Measurements from ENCODE around the gene DLEC1.
"Not testable (repeated sequence)": the region's sequence is repeated elsewhere in the genome, so short reads cannot be mapped to it uniquely, and the experiment has no call there.

Gene DLEC1

GRCh38 chr3:38019658-38020341, 19.2 kb upstream of the DLEC1 start:
- DNase-seq (ENCODE audit: low read depth) = no peak

DNA sequence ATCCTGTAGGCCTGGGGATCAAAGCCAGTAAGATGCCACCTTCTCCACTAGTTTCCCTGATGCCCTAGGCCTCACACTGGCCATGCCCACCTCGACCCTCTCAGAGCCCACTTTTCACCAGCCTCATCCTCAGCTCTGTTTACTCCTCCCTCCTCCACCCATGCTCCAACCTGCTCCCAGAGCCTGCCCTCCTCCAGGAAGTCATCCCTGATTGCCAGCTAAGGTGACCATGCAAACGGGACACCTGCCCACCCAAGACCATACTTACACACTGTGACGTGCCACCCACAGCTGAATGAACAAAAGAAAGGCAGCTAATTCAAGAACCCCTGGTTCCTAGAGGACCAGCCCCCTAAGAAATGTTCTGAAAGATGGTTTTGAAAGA, 18.7 kb upstream of the DLEC1 start:
- no peak for DNase-seq (ENCODE audit: low read depth)

DNA sequence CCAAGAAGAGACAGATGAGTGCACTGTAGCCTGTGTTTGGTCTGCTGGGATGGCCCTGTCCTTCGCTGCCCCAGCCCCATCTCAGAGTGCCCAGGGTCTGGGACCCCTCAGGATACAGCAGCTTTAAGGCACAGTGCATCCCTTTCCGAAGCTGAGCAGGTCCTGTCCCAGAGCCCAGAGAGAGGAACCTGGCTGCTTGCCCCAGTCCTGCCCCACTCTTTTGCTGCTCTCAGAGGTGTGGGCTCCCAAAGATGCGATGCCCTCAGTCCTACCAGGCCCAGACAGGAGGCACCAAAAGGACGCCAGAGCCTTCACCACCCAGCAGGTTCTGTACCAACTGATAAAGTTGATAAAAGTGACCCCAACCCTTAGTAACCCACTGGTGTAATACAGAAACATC, 17.8 kb upstream of the DLEC1 start:
- no peak for DNase-seq (ENCODE audit: low read depth)

- no peak for DNase-seq (ENCODE audit: low read depth)
These were observed 16.7 kb upstream of the DLEC1 start for GRCh38 chr3:38022301-38022700.

DNA sequence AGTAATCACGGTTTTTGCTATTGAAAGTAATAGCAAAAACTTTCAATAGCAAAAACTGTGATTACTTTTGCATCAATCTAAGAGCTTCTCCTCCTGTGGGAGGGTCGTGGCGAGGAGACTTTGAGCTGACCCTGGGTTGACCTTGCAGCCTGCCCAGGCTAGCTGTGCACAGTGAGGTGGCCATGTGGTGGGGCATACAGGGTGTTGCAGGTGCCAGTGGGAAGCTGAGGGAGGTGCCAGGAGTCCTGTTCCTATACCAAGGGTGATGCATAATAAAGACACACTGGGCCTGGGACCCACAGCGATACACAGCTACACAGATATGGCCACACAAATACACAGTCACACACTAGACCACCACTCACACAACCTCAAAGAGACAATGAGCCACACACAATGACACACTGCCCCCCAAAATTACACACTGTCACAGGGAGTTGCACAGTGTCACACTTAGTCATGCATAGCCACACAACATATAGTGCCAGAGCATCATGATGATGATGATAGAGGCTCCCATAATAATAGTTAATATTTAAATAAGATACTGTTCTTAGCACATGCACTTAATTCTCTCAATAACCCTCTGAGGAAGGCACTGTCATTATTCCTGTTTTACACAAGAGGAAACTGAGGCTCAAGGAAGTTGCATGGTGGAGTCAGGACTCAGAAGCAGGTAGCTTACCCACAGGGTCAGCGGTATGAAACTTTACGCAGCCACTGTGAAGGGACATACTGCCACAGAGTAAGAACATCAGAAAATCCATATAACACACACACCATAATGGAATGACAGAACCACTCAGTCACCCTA, 15.9 kb upstream of the DLEC1 start:
- no peak for DNase-seq (ENCODE audit: low read depth)

DNA sequence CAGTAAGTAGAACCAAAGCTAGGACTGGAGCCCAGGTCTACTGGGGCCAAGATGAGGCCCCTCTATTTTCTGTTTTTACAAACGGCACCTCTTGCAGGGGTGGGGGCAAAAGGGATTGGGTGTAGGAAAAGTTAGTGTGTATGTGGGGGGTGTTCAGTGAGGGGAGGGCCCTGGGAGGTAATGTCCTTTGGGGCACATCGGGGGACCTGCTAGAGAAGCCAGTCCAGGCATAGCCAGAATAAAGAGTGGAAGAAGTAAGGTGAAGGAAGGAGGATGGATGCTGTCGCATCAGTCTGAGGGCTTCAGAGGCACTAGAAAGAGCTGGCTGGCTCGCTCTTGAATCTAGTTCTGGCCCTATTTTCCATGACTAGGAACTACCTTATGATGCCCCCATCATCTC, 12.2 kb upstream of the DLEC1 start:
- no peak for DNase-seq (ENCODE audit: low read depth)

DNA sequence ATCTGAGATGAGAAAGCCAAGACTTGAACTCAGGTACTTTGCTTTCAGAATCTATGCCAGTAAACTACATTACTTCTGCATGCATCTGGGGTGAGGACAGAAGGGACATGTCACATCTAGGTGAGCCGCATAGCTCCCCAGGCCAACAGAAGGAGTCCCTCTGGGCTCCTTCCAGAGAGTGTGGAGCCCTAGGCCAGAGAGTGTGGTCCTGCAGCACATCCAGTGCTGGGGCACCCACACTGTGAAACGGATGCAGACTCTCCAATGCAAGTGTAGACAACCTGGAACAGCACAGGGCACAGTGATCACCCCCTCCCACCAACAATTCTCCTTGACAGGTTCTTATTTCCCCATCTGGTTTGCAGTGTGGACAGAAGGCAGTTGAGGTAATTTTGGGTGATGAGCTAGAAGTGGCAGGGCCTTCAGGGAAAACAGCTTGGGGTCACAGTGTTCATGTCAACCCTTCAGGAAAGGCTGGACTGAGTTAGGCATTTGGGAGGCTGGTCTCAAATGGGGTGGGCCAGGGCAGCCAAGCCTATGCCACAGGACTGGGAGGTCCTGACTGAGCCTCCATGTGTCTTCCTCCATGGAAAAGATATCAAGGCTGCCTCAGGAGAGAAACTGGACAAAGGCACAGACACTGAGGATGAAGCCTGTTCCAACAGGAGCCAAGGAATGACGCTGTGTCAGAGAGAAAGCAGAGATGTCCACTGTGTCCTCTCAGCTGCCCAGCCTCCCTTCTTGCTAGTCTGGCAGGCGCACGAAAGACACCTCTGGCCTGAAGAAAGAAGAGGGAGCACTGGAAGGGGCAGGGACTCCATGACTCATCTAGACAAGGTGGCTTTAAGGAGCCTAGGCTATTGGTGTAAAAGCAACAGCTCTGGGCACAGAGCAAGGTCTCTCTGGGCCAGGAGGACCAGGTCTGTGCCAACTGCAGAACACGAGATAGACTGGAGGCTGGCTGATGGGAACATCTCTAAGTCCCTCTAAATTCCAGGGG, 11.2 kb upstream of the DLEC1 start:
- no peak for DNase-seq (ENCODE audit: low read depth)

DNA sequence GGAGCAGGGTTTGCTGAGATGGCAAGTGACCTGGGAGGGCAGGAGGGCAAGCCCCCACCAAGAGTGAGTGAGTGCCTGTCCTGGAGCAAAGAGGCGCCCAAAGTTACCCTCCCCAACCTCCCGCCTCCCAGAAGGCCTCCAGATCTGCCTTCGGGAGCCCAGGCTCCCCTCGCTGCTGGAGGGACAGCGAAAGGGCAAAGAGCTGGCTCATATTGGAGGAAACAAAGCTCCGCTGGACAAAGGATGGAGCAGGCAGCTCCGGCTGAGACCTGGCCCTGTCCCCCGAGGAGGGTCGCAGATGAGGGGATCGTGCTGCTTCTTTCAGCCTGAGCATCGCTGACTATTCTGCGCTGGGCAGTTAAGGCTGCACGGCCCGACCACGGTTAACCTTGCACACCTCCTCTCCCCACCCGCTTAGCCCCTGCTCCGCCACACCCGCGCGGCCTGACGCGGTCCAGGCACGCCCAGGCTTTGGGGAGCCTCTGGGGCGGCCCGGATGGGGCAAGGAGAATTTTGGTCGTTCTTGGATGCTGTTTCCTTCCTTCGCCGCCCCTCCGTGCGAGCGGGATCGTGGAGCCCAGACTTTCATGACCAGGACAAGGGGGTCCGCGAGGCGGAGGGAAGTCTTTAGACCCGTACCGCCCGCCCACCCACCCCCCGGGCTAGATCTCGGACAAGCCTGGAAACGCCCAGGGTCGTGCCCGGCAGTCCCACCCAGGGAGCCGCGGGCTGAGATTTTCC, 10.2 kb upstream of the DLEC1 start:
- DNase-seq (ENCODE audit: low read depth) = no peak

DNA sequence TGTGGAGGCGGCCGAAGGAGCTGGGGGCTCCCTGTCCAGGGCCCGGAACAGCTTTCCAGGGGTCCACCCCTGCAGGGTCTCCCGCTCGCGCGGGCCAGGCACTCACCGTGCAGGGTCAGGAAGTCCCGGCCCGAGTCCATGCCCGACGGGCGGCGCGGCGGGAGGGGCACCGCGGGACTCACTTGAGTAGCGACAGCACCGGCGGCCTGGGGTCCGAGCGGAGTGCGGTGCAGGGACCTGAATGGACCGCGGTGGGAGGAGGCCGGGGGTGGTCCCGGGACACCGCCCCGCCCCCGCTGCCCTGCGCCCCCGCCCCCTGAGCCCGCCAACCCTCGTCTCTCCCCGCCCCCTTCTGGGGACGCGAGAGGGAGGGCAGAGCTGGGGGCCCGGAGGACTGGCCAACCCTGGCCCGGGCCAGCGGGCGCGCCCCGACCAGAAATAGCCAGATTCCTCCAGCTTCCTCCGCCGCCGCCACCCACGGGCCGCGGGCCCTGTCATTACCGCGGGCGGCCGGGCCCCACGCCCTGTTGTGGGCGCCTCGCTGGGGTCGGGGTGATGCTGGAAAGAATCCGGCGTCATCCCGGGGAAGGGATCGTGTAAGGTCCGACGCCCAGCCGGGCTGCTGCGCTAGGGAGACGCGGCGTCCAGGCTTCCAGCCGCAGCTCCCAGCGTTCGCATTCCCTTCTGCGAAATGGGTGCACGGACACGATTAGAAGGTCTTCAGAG, 9.4 kb upstream of the DLEC1 start, which contains the start of gene PLCD1:
Gene PLCD1 (minus strand): TSS at position 243 of the 726 bp plus-strand sequence. CDS start 103 bp downstream, at position 140.
- DNase-seq (ENCODE audit: low read depth) = no peak

DNA sequence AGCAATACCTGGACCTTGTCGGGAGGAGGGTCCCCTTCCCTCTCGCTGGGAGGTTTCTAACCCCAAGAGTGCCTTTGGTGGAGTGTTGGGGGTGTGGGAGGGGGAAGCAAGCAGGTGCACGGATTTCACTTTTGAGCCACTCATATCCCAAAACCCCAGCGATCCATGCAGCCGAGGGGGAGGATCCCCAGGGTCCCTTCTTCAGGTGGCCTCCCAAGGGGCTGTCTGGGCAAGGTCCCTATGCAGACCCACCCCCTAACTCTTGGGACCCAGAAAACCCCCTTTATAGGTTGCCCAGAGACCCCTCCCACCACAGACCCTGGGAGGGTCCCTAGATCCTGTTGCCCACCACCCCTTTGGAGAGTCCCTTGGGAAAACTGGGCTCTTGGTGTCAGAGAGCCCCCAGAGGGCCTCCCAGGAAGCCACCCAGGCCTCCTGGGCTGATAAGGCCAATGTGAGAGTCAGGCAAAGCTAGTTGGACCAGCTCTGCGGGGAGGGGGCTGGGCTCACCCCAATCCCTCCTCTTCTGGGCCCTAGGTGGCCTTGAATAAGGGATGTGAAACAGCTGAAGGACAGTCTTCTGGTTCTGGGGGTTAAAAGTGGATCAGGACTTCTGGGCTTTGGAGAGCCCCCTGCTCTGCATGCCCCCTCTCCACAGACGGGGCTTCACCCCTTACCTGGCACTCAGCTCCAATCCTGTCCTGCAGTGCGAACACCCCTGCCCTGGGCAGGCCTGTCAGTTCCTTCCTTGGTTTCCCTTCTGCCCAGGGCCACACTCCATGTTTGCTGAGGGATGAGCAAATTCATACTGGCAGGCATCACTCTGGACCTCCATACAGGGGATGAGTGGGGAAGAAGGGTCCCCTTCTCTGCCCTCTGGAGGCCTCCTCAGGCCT, 8.6 kb upstream of the DLEC1 start:
- DNase-seq (ENCODE audit: low read depth) = no peak

DNA sequence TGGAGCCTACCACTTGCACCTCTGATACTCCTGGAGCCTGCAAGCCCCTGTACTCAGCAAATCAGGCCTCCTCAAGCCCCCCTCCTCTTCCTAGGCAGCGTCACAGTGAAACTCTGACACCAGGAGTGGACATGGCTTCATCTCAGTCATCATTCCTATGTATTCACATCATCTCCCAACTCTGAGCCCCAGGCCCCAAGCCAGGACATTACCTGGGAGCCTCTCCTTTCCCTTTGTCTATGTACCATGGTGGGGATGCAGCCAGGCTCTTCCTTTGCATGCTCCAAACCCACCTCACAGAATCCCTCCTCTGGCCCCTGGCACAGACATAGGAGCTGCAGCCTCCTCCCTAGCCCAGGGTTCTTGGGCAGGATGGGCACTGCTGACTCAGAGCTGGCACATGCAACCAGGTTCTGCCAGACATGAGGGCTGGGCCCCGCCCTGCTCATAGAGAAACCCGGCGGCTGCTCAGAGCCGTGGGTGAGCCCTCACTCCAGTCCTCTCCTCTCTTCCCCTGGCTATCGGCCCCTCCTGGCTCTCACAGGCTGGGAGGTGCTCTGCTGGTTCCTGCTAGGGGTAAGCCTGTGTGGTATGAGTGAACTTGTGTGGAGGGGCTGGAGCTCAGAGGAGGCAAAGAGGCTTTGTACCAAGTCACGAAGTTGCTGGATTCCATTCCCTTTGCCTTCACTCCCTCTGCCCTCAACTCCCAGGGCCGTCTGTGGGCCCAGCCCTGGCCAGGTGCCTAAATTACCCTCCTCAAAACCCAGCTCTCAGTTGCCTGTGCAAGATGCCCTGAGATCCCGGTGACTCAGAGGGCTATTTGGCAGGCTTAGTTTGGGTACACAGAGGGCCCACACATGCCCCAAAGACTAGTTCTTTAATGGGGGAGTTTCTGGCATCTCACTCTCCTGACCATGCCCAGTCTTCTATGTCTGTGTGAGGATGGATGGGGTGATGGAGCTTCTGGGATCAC, 7.7 kb upstream of the DLEC1 start:
- no peak for DNase-seq (ENCODE audit: low read depth)

- no peak for DNase-seq (ENCODE audit: low read depth)
These were observed 6.6 kb upstream of the DLEC1 start for GRCh38 chr3:38032328-38032865.

- not testable (repeated sequence) for DNase-seq (ENCODE audit: low read depth)
These were observed 5.4 kb upstream of the DLEC1 start for GRCh38 chr3:38033586-38033985.

DNA sequence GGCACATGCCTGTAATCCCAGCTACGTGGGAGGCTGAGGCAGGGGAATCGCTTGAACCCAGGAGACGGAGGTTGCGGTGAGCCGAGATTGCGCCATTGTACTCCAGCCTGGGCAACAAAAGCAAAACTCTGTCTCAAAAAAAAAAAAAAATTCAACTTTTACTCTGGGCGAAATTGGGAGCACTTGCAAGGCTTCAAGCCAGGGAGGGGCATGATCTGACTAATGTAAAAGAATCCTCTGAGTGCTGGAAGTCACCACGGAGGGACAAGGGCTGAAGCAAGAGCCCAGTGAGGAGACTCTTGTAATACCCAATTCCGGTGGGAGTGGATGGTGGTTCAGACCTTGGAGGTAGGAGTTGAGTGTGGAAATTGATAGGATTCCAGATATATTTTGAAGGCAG, 4.7 kb upstream of the DLEC1 start:
- DNase-seq (ENCODE audit: low read depth) = not testable (repeated sequence)

- no peak for DNase-seq (ENCODE audit: low read depth)
These were observed 2.7 kb upstream of the DLEC1 start for GRCh38 chr3:38036286-38036685.

GRCh38 chr3:38036906-38037305, 2.1 kb upstream of the DLEC1 start:
- no peak for DNase-seq (ENCODE audit: low read depth)

DNA sequence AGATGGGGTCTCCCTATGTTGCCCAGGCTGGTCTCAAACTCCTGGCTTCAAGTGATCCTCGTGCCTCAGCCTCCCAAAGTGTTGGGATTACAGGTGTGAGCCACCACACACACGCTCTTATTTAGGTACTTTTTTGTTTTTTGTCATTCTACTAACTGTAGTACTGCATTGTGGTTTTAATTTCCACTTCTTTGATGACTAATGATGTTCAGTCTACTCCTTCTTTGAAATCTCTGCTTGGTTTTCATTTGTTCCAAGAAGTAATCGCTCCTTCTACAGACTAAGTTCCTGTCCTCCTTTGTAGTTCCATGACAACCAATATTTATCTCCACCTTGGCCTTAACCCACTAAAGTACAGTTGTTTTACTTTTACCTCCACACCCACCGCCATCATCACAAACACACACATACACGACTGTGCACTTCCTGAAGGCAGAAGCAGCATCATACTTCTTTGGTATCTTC, 529 bp upstream of the DLEC1 start:
- no peak for DNase-seq (ENCODE audit: low read depth)

- DNase-seq (ENCODE audit: low read depth) = no peak
These were observed 872 bp downstream of the DLEC1 start for GRCh38 chr3:38039899-38040261.
